Measurements from ENCODE around the gene BRD3.
A peak's percentile ranks its signal among the peaks of the same experiment; 100 is the strongest.

BRD3 gene

GRCh38 chr9:134066526-134066912, 1.3 kb downstream of the BRD3 start:
- H3K4me3 ChIP-seq (replicated peaks; ENCODE audit: low read depth, low read length) = peak overlapping the region; percentile 81
- peak; percentile 39 for DNase-seq (ENCODE audit: low read depth)
- no peak for TF ChIP-seq CTCF (IDR thresholded peaks at IDR 0.05; ENCODE audit: low read length, missing control alignments)

GRCh38 chr9:134065612-134066419, 2.0 kb downstream of the BRD3 start:
- H3K4me3 ChIP-seq (replicated peaks; ENCODE audit: low read depth, low read length) = peak overlapping the region; percentile 81
- TF ChIP-seq CTCF (IDR thresholded peaks at IDR 0.05; ENCODE audit: low read length, missing control alignments) = no peak
- DNase-seq (ENCODE audit: low read depth) = peak; percentile 45

- DNase-seq (ENCODE audit: low read depth) = no peak
- no peak overlapping the region for H3K4me3 ChIP-seq (replicated peaks; ENCODE audit: low read depth, low read length)
- no peak for TF ChIP-seq CTCF (IDR thresholded peaks at IDR 0.05; ENCODE audit: low read length, missing control alignments)
Measured at GRCh38 chr9:134064711-134065110, 3.1 kb downstream of the BRD3 start.

- DNase-seq (ENCODE audit: low read depth) = no peak
- no peak overlapping the region for H3K4me3 ChIP-seq (replicated peaks; ENCODE audit: low read depth, low read length)
- no peak for TF ChIP-seq CTCF (IDR thresholded peaks at IDR 0.05; ENCODE audit: low read length, missing control alignments)
Measured at GRCh38 chr9:134063571-134064450, 4.0 kb downstream of the BRD3 start.

GRCh38 chr9:134063088-134063570, 4.7 kb downstream of the BRD3 start:
- no peak for TF ChIP-seq CTCF (IDR thresholded peaks at IDR 0.05; ENCODE audit: low read length, missing control alignments)
- no peak overlapping the region for H3K4me3 ChIP-seq (replicated peaks; ENCODE audit: low read depth, low read length)
- no peak for DNase-seq (ENCODE audit: low read depth)

- DNase-seq (ENCODE audit: low read depth) = no peak
- no peak overlapping the region for H3K4me3 ChIP-seq (replicated peaks; ENCODE audit: low read depth, low read length)
- TF ChIP-seq CTCF (IDR thresholded peaks at IDR 0.05; ENCODE audit: low read length, missing control alignments) = no peak
Measured at GRCh38 chr9:134062461-134063087, 5.3 kb downstream of the BRD3 start.
